Vagina (tissue), 2 donors: ENCODE data around the gene P2RY12. TPM values are rescaled to one million over a fixed set of nuclear protein-coding genes. Genes with fewer than 3 reads are reported as not detected.
"Not testable (repeated sequence)": the region's sequence is repeated elsewhere in the genome, so short reads cannot be mapped to it uniquely, and the experiment has no call there.

Experiments used
- DNase-seq, 2 donors: peaks; one replicate each; pipeline ENCODE4 v3.0.0-alpha.2; 2017; ENCODE audit errors: extremely low spot score in 2 of 2
- H3K27ac ChIP-seq: fragments of 200-600 bp; sonication (generic); one replicate; pipeline ENCODE4 v1.5.1; 2019
- H3K27me3 ChIP-seq: fragments of 200-600 bp; sonication (generic); one replicate; pipeline ENCODE4 v1.5.1; 2019
- H3K36me3 ChIP-seq, 2 donors: fragments of 200-600 bp; sonication (generic); one replicate each; pipeline ENCODE4 v1.5.1; 2017 to 2019
- H3K4me1 ChIP-seq: fragments of 200-600 bp; sonication (generic); one replicate; pipeline ENCODE4 v1.5.1; 2019
- H3K4me3 ChIP-seq, 2 donors: fragments of 200-600 bp; sonication (generic); 1 replicate in 1 of 2; 2 replicates in 1 of 2; pipeline ENCODE4 v1.5.1; 2016 to 2019
- H3K9me3 ChIP-seq: fragments of 200-600 bp; sonication (generic); one replicate; pipeline ENCODE4 v1.5.1; 2019
- POLR2A ChIP-seq, 2 donors: fragments of 450-650 bp; IDR thresholded peaks; one replicate each; pipeline ENCODE4 v1.6.1; 2017; ENCODE audit warnings: antibody characterized with exemption in 2 of 2, mild to moderate bottlenecking in 2 of 2, moderate library complexity in 2 of 2
- POLR2AphosphoS5 ChIP-seq, 2 donors: sonication (generic); formaldehyde crosslinking; IDR thresholded peaks; one replicate each; pipeline ENCODE4 v1.9.0; 2017; ENCODE audit warnings: antibody characterized with exemption in 2 of 2, mild to moderate bottlenecking in 2 of 2, low read depth in 1 of 2; ENCODE audit not compliant: insufficient read depth in 1 of 2
- intact Hi-C: fragments of 100-400 bp; cut with DNase I; formaldehyde crosslinking; loops from one replicate; pipeline ENCODE4 v1.15.1; 2023
- total RNA-seq: library from RNA; depleted of rRNA; stranded (reverse); fragments of >200 nt; gene quantifications from one replicate; pipeline ENCODE4 v1.2.3, GENCODE V29; 2016
- TF ChIP-seq, protein P1 (sequence below), 3 experiments: fragments of 450-650 bp in 2 of 3; fragments of 200-600 bp in 1 of 3; sonication (generic) in 1 of 3; IDR thresholded peaks; one replicate each; pipeline ENCODE4 v1.5.1; 2017 to 2019; ENCODE audit warnings: antibody characterized with exemption in 3 of 3, mild to moderate bottlenecking in 2 of 3, moderate library complexity in 2 of 3

Gene P2RY12
- total RNA-seq, 1 donor from 2014 or later: 1.2 TPM

- H3K36me3 ChIP-seq: no peaks in the 10 kb centered on the region
These were observed 10.1 kb upstream of the P2RY12 start for GRCh38 chr3:151394611-151395010.

GRCh38 chr3:151393941-151394340 is 9.4 kb upstream of the P2RY12 start:
- TF ChIP-seq, protein P1, sequence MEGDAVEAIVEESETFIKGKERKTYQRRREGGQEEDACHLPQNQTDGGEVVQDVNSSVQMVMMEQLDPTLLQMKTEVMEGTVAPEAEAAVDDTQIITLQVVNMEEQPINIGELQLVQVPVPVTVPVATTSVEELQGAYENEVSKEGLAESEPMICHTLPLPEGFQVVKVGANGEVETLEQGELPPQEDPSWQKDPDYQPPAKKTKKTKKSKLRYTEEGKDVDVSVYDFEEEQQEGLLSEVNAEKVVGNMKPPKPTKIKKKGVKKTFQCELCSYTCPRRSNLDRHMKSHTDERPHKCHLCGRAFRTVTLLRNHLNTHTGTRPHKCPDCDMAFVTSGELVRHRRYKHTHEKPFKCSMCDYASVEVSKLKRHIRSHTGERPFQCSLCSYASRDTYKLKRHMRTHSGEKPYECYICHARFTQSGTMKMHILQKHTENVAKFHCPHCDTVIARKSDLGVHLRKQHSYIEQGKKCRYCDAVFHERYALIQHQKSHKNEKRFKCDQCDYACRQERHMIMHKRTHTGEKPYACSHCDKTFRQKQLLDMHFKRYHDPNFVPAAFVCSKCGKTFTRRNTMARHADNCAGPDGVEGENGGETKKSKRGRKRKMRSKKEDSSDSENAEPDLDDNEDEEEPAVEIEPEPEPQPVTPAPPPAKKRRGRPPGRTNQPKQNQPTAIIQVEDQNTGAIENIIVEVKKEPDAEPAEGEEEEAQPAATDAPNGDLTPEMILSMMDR (IDR thresholded peaks at IDR 0.05): no peak
- TF ChIP-seq POLR2AphosphoS5 (IDR thresholded peaks at IDR 0.05; ENCODE audit: insufficient read depth in 1 of 2, low read depth in 1 of 2) (no peak), POLR2A (IDR thresholded peaks at IDR 0.05) (no peak)
- no peak for DNase-seq
- Histone ChIP-seq H3K27me3 (no peaks in the 10 kb centered on the region), H3K36me3 (no peaks in the 10 kb centered on the region), H3K9me3 (no peaks in the 10 kb centered on the region), H3K4me3 (no peak overlapping the region), H3K27ac (no peak overlapping the region), H3K4me1 (no peaks in the 10 kb centered on the region)
- intact Hi-C loops: no loop called here

More at GRCh38 chr3:151394611-151395010, 10.1 kb upstream of the P2RY12 start:
- intact Hi-C loops: no loop called here
- TF ChIP-seq, protein P1 (IDR thresholded peaks at IDR 0.05): no peak
- TF ChIP-seq POLR2AphosphoS5 (IDR thresholded peaks at IDR 0.05; ENCODE audit: insufficient read depth in 1 of 2, low read depth in 1 of 2): no peak
- Histone ChIP-seq H3K9me3 (no peaks in the 10 kb centered on the region), H3K27ac (no peak overlapping the region), H3K4me1 (no peaks in the 10 kb centered on the region), H3K27me3 (no peaks in the 10 kb centered on the region), H3K4me3 (no peak overlapping the region)
- DNase-seq: no peak

GRCh38 chr3:151393146-151393830 is 8.7 kb upstream of the P2RY12 start:
- H3K4me1 ChIP-seq: no peaks in the 10 kb centered on the region
- no peak overlapping the region for H3K4me3 ChIP-seq
- H3K27me3 ChIP-seq: no peaks in the 10 kb centered on the region
- intact Hi-C loops: no loop called here
- H3K36me3 ChIP-seq: no peaks in the 10 kb centered on the region
- TF ChIP-seq, protein P1 (IDR thresholded peaks at IDR 0.05): no peak
- TF ChIP-seq POLR2A (IDR thresholded peaks at IDR 0.05) (no peak), POLR2AphosphoS5 (IDR thresholded peaks at IDR 0.05; ENCODE audit: insufficient read depth in 1 of 2, low read depth in 1 of 2) (no peak)
- H3K27ac ChIP-seq: no peak overlapping the region
- no peak for DNase-seq
- no peaks in the 10 kb centered on the region for H3K9me3 ChIP-seq

DNA sequence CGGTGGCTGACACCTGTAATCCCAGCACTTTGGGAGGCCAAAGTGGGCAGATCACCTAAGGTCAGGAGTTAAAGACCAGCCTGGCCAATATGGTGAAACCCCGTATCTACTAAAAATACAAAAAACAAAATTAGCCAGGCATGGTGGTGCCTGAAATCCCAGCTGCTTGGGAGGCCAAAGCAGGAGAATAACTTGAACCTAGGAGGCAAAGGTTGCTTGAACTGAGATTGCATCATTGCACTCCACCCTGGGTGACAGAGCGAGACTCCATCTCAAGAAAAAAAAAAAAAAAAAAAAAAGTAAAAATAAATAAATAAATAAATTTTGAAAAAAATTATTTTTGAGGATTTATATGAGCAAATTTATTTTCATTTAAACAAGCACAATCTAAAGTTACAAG is 7.6 kb upstream of the P2RY12 start:
- H3K36me3 ChIP-seq, DNase-seq, intact Hi-C loops, H3K4me3 ChIP-seq, H3K4me1 ChIP-seq, H3K27me3 ChIP-seq, H3K9me3 ChIP-seq, H3K27ac ChIP-seq: not testable (repeated sequence)

DNA sequence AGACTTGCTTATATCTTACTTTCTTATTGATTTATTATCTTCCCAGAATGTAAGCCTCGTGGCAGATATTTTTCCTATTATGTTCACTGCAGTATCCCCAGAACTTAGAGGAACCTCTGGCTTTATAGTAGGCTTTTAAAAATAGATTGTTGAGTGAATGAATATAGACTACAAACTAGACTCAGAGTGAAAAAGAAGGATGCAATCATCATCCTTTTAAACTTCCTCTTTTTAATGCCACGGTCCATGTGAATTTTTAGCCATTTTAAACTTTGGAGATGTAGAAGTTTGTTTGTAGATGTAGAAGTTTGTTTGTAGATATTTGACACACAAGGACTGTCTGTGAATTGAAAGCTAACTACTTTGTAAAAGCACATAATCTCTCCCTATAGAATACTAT is 7.2 kb upstream of the P2RY12 start:
- no peaks in the 10 kb centered on the region for H3K36me3 ChIP-seq
- TF ChIP-seq, protein P1 (IDR thresholded peaks at IDR 0.05): no peak
- TF ChIP-seq POLR2AphosphoS5 (IDR thresholded peaks at IDR 0.05; ENCODE audit: insufficient read depth in 1 of 2, low read depth in 1 of 2) (no peak), POLR2A (IDR thresholded peaks at IDR 0.05) (no peak)
- H3K27ac ChIP-seq: no peak overlapping the region
- no peak overlapping the region for H3K4me3 ChIP-seq
- H3K27me3 ChIP-seq: no peaks in the 10 kb centered on the region
- DNase-seq: no peak
- H3K9me3 ChIP-seq: no peaks in the 10 kb centered on the region
- H3K4me1 ChIP-seq: no peaks in the 10 kb centered on the region
- intact Hi-C loops: no loop called here
